ENCODE results near the gene BEGAIN.

DNA sequence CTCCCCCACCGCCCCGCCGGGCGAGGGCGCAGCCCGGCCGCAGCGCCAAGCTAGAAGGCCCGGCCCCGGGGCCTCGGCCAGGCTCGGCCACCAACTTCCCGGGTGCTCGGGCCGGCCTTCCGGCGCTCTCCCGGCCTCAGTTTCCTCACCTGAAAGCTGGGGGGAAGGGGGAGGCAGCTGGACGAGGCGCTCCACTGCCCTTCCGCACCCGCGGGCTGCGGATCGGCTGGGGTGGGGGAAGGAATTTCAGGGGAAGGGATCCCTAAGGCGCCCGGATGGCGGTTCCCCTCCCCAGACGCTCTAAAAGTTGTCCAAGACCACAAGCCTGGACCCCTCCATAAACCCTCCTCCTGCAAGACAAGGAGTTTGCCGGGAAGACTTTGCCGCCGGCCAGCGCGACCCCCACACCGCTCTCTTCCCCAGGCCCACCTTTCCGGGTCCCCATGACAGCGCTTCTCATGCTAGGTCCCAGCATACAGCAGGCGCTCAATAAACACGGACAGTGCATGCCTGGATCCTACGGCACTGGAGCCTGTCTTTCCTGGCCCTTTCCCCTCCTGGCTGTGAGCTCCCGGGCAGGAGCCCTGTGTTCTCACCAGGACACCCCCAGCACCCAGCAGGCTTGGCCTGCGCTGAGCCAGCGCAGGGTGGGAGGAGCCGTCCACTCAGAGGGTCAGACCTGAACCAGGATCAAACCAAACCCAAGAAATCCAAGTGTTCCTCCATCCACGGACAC, 18.1 kb downstream of the BEGAIN start:
- TF ChIP-seq POLR2A (IDR thresholded peaks at IDR 0.05), result no peak
- TF ChIP-seq CTCF (IDR thresholded peaks at IDR 0.05), result no peak
- TF ChIP-seq POLR2AphosphoS5 (IDR thresholded peaks at IDR 0.05), result no peak
